HG03520 (cell line): ENCODE results near the gene CWF19L1.

ENCODE experiments used
- ATAC-seq: cut with Tn5 transposase; IDR thresholded peaks from one replicate; pipeline ENCODE4 v1.9.1; 2021; ENCODE audit warnings: mild to moderate bottlenecking, moderate library complexity; ENCODE audit not compliant: unreplicated experiment

The CWF19L1 gene

DNA sequence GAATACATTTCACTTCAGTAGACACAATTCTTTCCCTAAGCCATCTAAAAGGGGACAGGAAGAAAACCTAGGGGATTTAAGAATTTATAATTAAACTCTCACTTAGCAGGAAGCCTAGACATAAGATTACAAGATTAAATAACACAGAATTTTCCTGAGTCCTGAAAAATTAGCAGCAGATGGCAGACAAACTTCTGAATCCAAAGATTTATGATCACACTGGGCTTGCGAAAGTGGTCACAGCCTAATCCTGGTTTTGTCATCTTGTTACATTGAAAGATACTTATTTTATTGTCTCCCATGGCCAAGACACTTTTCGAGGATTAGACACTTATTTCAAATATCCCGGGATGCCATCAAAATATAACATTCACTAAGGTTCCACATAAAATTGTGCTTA lies 84.5 kb downstream of the CWF19L1 start:
- no peak for ATAC-seq
